ENCODE measurements around the gene PTPRN2. TPM values are rescaled to one million over a fixed set of nuclear protein-coding genes. Genes with fewer than 3 reads are reported as not detected.

Gene PTPRN2
- total RNA-seq, 1 experiment from 2014 or later, result 2.1 TPM

DNA sequence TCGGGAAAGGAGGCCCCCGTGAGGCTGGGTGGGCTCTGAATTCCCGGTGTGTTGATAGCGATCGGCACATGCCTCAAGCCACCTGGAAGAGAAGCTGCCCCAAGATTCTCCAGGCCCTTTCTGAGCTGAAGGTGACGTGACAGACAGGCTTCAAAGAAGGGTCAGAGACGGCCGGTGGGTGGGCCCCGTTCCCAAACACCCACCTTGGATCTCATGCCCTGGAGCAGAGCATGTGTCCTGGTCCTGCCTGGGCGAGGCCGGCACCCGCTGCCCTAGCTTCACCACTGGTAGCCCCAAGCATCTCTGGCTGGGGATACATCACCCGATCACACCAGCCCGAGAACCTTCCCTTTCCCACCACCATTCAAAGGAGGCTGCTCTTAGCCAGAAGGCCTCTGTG, 851.8 kb downstream of the PTPRN2 start:
- H3K9me2 ChIP-seq (ENCODE audit: insufficient read depth), result no peaks in the 10 kb centered on the region
- DNase-seq (ENCODE audit: low read depth, low spot score) (no peak), ATAC-seq (no peak)
- BruUV-seq (replicated peaks), result no TSS peak
- intact Hi-C loops (cut with micrococcal nuclease), result no loop called here
- H3K9me3 ChIP-seq (ENCODE audit: control insufficient read depth in 1 of 2, insufficient read depth in 1 of 2, low read depth in 1 of 2, low read length in 2 of 2), result no peaks in the 10 kb centered on the region
- H3K36me3 ChIP-seq (ENCODE audit: control insufficient read depth in 1 of 2, insufficient read depth in 2 of 2, low read length in 2 of 2), result no peaks in the 10 kb centered on the region
- RAD21 ChIA-PET (ENCODE audit: low non-redundant PET in 1 of 2, low total read pairs in 2 of 2, uncharacterized antibody in 2 of 2, unreplicated experiment in 2 of 2), result no interaction called here
- CTCF ChIA-PET, result no interaction called here
- H3K27me3 ChIP-seq (ENCODE audit: insufficient read depth, low read length), result 0 out of 2 replicates have a peak, but pooled peaks cover 19% of the 10 kb centered on the region
- no peak overlapping the region for H3K27ac ChIP-seq (ENCODE audit: low read depth, low read length)
- H4K20me1 ChIP-seq (ENCODE audit: insufficient read depth), result no peaks in the 10 kb centered on the region
- TF ChIP-seq ZNF274 (IDR thresholded peaks at IDR 0.05; ENCODE audit: low read depth, low read length) (no peak), EZH2phosphoT487 (IDR thresholded peaks at IDR 0.05; ENCODE audit: borderline replicate concordance) (no peak)
- TF ChIP-seq, protein P1, sequence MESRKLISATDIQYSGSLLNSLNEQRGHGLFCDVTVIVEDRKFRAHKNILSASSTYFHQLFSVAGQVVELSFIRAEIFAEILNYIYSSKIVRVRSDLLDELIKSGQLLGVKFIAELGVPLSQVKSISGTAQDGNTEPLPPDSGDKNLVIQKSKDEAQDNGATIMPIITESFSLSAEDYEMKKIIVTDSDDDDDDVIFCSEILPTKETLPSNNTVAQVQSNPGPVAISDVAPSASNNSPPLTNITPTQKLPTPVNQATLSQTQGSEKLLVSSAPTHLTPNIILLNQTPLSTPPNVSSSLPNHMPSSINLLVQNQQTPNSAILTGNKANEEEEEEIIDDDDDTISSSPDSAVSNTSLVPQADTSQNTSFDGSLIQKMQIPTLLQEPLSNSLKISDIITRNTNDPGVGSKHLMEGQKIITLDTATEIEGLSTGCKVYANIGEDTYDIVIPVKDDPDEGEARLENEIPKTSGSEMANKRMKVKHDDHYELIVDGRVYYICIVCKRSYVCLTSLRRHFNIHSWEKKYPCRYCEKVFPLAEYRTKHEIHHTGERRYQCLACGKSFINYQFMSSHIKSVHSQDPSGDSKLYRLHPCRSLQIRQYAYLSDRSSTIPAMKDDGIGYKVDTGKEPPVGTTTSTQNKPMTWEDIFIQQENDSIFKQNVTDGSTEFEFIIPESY (IDR thresholded peaks at IDR 0.05; ENCODE audit: extremely low read depth, insufficient replicate concordance, low read length), result no peak
- no peaks in the 10 kb centered on the region for H3K79me2 ChIP-seq (ENCODE audit: insufficient read depth, low read length)
- no peak overlapping the region for H3K4me3 ChIP-seq (replicated peaks in 1 of 2; ENCODE audit: low read depth in 1 of 2, low read length in 2 of 2)
- no peaks in the 10 kb centered on the region for H3K4me1 ChIP-seq (ENCODE audit: control insufficient read depth in 1 of 2, insufficient read depth in 2 of 2, low read length in 2 of 2)
- H3K4me2 ChIP-seq (ENCODE audit: low read length), result no peak overlapping the region
- H3K9ac ChIP-seq (ENCODE audit: low read length), result no peak overlapping the region
- POLR2A ChIA-PET, result no interaction called here
- no peak overlapping the region for H2AFZ ChIP-seq (ENCODE audit: low read depth, low read length, poor library complexity, severe bottlenecking)

DNA sequence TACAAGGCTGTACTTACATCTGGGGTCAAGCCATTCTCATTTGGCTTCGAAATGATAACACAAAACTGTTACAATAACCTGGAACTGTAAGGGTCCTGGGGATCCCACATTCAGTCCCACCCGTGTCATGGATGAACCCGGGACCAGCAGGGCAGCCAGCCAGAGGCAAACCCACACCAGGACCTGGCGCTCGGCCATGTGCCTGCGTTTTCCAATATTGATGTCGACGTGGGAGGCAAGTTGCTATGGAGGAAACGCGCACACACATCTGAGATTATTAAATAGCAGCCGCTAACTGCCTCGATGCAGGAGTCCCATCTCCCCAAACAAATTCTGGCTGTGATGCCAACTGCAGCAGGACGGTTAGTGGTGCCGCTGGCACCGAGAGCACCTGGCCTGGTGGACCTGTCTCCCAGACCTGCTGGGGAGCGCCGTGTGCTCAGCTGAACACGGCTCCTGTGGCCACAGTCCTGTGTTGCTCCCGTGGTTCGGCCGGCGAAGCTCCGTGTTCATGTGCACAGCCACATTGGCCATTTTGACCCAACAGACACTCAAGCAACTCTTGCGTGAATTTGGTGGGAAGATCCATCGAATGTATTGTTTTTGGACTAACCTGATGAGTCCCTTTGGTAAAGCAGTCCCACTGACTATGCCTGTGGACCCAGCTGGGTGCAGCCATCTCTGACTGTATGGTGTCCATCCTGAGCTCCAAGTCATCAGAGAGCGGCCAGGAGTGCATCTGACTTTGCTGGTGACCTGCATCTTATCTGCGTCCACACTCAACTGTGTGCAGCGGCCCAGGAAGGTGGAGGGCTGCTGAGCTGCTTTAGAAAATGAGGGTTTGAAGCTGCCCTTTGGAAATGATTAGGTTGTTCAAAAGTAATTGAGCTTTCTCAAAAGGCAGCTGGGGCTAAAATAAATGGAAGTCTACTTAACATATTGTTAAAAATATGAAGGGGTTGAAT, 852.7 kb downstream of the PTPRN2 start:
- CTCF ChIA-PET, result no interaction called here

More for the DNA sequence above, 852.7 kb downstream of the PTPRN2 start:
- BruUV-seq (replicated peaks), result no TSS peak
- no peaks in the 10 kb centered on the region for H3K9me2 ChIP-seq (ENCODE audit: insufficient read depth)
- no peak overlapping the region for H3K27ac ChIP-seq (ENCODE audit: low read depth, low read length)
- RAD21 ChIA-PET (ENCODE audit: low non-redundant PET in 1 of 2, low total read pairs in 2 of 2, uncharacterized antibody in 2 of 2, unreplicated experiment in 2 of 2), result no interaction called here
- 0 out of 2 replicates have a peak, but pooled peaks cover 17% of the 10 kb centered on the region for H3K27me3 ChIP-seq (ENCODE audit: insufficient read depth, low read length)
- no peak overlapping the region for H3K9ac ChIP-seq (ENCODE audit: low read length)
- H3K9me3 ChIP-seq (ENCODE audit: control insufficient read depth in 1 of 2, insufficient read depth in 1 of 2, low read depth in 1 of 2, low read length in 2 of 2), result no peaks in the 10 kb centered on the region
- intact Hi-C loops (cut with micrococcal nuclease), result no loop called here
- TF ChIP-seq FOSL1 (IDR thresholded peaks at IDR 0.05; ENCODE audit: low read depth) (no peak), CEBPB (IDR thresholded peaks at IDR 0.05; ENCODE audit: low read depth) (no peak), CBX3 (IDR thresholded peaks at IDR 0.05; ENCODE audit: low read depth) (no peak), RAD21 (IDR thresholded peaks at IDR 0.05; ENCODE audit: low read depth) (no peak)
- TF ChIP-seq, protein P2, sequence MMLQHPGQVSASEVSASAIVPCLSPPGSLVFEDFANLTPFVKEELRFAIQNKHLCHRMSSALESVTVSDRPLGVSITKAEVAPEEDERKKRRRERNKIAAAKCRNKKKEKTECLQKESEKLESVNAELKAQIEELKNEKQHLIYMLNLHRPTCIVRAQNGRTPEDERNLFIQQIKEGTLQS (IDR thresholded peaks at IDR 0.05), result no peak
- TF ChIP-seq, protein P3, sequence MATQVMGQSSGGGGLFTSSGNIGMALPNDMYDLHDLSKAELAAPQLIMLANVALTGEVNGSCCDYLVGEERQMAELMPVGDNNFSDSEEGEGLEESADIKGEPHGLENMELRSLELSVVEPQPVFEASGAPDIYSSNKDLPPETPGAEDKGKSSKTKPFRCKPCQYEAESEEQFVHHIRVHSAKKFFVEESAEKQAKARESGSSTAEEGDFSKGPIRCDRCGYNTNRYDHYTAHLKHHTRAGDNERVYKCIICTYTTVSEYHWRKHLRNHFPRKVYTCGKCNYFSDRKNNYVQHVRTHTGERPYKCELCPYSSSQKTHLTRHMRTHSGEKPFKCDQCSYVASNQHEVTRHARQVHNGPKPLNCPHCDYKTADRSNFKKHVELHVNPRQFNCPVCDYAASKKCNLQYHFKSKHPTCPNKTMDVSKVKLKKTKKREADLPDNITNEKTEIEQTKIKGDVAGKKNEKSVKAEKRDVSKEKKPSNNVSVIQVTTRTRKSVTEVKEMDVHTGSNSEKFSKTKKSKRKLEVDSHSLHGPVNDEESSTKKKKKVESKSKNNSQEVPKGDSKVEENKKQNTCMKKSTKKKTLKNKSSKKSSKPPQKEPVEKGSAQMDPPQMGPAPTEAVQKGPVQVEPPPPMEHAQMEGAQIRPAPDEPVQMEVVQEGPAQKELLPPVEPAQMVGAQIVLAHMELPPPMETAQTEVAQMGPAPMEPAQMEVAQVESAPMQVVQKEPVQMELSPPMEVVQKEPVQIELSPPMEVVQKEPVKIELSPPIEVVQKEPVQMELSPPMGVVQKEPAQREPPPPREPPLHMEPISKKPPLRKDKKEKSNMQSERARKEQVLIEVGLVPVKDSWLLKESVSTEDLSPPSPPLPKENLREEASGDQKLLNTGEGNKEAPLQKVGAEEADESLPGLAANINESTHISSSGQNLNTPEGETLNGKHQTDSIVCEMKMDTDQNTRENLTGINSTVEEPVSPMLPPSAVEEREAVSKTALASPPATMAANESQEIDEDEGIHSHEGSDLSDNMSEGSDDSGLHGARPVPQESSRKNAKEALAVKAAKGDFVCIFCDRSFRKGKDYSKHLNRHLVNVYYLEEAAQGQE (IDR thresholded peaks at IDR 0.05; ENCODE audit: low read depth), result no peak
- ATAC-seq (no peak), DNase-seq (ENCODE audit: low read depth, low spot score) (no peak)
- POLR2A ChIA-PET, result no interaction called here
- no peaks in the 10 kb centered on the region for H4K20me1 ChIP-seq (ENCODE audit: insufficient read depth)
- no peaks in the 10 kb centered on the region for H3K36me3 ChIP-seq (ENCODE audit: control insufficient read depth in 1 of 2, insufficient read depth in 2 of 2, low read length in 2 of 2)
- H2AFZ ChIP-seq (ENCODE audit: low read depth, low read length, poor library complexity, severe bottlenecking), result no peak overlapping the region
- H3K4me1 ChIP-seq (ENCODE audit: control insufficient read depth in 1 of 2, insufficient read depth in 2 of 2, low read length in 2 of 2), result no peaks in the 10 kb centered on the region
- no peaks in the 10 kb centered on the region for H3K79me2 ChIP-seq (ENCODE audit: insufficient read depth, low read length)
- no peak overlapping the region for H3K4me2 ChIP-seq (ENCODE audit: low read length)
- no peak overlapping the region for H3K4me3 ChIP-seq (replicated peaks in 1 of 2; ENCODE audit: low read depth in 1 of 2, low read length in 2 of 2)
